NCI-H2196 (cell line): ENCODE data around the gene AIG1.
"Not testable (repeated sequence)": the region's sequence is repeated elsewhere in the genome, so short reads cannot be mapped to it uniquely, and the experiment has no call there.

Experiments used
- DNase-seq: peaks from one replicate; lab custom pipeline; 2025; ENCODE audit not compliant: unreplicated experiment; lab: John Stamatoyannopoulos, UW

The AIG1 gene

GRCh38 chr6:143060806-143061596 lies at the start of gene AIG1:
Gene AIG1, plus strand, starts transcription at chr6:143060889. Its CDS starts 37 bp downstream, at chr6:143060926.
- DNase-seq = no peak

- DNase-seq = no peak
These were observed 45.9 kb upstream of the AIG1 start for GRCh38 chr6:143014764-143015163.

DNA sequence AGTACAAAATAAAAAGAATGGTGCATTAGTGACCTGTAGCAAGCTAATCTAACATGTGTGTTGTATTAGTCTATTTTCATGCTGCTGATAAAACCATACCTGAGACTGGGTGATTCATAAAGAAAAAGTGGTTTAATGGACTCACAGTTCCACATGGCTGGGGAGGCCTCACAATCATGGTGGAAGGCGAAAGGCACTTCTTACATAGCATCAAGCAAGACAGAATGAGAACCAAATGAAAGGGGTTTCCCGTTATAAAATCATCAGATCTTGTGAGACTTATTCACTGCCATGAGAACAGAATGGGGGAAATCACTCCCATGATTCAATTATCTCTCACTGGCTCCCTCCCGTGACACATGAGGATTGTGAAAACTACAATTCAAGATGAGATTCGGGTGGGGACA lies 45.4 kb upstream of the AIG1 start:
- DNase-seq = no peak

DNA sequence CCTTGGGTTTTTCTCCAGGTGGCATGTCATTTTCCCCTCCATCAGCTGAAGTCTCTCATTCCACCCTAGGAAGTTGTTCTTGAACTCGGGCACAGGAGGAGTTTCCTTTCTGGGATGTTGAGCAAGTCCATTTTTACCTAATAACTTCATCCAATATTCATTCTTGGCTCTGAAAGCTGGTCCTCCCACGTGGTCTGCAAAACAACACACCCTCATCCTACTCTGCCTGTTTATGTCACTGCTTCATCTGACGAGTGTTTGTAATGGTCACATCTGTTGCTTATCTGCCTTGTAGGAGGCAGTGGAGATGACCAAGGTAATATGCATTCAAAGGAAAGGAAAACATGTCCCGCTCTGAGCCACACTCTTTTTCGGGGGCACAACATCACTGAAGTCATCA lies 41.7 kb upstream of the AIG1 start:
- no peak for DNase-seq

DNA sequence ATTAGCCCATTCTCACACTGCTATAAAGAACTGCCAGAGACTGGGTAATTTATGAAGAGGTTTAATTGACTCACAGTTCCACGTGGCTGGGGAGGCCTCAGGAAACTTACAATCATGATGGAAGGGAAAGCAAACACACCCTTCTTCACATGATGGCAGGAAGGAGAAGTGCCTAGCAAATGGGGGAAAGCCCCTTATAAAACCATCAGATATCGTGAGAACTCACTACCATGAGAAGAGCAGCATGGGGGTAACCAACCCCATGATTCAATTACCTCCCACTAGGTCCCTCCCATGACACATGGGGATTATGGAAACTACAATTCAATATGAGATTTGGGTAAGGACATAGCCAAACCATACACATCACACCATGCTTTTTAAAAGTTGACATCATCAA lies 39.8 kb upstream of the AIG1 start:
- not testable (repeated sequence) for DNase-seq

- no peak for DNase-seq
These were observed 39.1 kb upstream of the AIG1 start for GRCh38 chr6:143021543-143021942.

DNA sequence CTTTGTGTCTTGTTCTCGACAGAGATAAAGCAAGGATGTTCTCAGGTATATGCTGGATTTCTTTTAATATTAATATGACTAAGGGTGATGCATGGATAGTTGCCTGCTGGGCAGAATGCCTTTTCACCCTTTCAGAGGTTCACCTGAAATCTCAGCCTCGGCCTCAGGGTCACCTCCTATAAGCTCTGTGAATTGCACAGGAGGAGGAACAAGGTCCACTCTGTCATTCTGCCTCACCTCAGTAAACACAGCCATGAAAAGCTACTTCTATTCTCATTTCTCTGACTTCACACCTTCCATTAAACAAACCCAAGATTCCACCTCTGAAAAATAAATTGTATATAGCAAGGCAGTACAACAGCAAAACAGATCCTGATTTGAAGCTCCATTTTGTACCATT lies 38.1 kb upstream of the AIG1 start:
- no peak for DNase-seq

DNA sequence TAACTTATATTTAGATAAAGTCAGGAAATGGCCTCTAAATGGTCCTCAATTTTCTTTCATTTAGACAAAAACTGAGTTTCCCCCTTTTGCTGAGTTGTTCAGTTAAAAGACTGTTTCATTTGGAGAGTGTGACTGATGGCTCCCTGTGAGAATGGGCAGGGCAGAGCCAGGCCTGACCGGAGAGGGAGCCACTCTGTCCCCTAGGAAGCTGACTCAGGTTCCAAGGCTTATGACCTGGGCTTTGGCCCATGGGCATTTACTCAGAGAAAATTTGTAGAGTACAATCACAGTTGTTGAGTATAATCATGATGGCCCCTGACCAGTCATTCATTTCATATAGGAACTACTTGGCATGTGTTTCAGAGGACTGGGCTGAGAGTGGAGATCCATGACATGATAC lies 37.0 kb upstream of the AIG1 start:
- DNase-seq = no peak

GRCh38 chr6:143024977-143025376 lies 35.7 kb upstream of the AIG1 start:
- DNase-seq = no peak

DNA sequence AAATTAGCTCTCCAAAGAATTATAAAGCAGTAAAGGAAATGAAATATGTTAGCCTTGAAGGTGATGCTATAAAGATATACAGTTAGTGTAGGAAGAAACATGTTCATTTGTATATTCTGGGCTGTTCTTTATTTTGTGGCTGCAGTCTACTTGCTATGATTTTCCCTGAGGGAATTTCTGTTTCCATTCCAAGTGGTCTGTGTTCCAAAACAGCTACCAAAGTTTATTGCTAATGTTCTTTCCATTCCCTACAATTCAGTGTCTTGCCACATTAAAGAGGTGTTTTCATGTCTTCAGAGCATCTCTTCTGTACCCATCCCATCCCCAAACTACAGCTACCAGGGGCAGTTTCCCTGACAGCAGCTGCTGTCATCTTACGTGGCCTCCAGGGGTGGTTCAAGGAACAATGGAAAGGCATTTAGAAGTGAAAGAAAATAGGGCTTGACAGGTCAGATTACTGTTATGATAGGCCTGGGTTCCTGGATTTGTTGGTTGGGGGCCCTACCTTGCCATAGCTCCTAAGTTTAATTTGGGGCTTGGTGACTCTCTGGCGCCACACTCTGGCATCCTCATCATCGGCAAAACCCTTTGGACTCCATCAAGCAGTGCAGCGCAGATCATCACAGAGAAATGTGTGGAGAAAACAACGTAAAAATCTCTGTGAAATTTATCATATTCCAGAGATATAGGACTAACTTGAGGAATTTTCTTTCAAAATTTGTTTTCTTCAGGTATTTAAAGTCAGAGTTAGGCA lies 33.8 kb upstream of the AIG1 start:
- DNase-seq = no peak

DNA sequence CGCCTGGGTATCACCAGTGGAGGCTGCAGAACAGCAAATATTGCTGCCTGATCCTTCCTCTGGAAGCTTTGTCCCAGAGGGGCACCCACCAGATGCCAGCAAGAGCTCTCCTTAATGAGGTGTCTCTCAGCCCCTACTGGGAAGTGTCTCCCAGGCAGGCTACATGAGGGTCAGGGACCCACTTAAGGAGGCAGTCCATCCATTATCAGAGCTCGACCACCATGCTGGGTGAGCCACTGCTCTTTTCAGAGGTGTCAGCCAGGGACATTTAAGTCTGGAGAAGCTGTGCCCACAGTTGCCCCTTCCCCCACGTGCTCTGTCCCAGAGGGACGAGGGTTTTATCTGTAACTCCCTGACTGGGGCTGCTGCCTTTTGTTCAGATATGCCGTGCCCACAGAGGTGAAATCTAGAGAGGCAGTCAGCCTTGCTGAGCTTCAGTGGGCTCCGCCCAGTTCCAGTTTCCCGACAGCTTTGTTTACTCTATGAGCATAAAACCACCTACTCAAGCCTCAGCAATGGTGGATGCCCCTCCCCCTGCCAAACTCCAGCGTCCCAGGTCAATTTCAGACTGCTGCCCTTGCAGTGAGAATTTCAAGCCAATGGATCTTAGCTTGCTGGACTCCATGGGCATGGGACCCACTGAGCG lies 25.9 kb upstream of the AIG1 start:
- no peak for DNase-seq

GRCh38 chr6:143037470-143037869 lies 23.2 kb upstream of the AIG1 start:
- DNase-seq = no peak

GRCh38 chr6:143038833-143039232 lies 21.9 kb upstream of the AIG1 start:
- no peak for DNase-seq

DNA sequence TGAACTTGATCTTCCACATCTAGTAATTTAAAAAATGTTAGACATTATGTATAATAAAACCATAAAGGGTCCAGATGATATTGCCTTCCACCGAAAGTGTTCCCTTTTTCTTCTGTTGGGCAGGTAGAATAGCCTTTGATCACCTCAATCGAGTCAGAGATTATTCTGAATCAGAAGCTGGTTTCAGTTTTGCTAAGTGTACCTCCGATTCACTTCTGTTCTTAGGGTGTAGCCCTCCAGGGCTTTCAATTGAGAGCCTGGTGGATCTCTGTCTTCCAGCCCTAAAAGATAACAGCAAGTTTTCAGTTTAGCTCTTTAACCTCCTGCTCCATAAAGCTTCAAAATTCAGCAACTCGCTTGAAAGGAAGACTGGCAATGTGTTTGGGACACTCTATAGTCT lies 21.1 kb upstream of the AIG1 start:
- DNase-seq = no peak

DNA sequence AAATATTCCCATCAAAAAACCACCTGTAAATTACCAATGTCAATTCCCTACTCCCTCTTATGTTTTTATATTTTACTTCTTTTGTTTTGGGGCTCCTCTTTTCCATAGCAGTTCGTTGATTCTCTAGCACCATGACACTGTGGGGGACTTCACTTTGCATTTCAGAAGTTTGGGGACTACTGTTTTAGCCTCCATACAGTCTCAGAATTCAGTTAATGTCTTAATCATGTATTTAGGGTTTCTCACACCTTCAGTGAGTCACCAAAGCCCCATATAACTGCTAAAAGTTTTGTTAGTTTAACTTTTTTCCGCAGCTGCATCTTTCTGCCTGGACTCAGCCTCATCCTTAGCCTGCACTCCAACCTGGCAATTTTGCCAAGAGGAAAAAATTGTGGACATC lies 20.7 kb upstream of the AIG1 start:
- no peak for DNase-seq

- not testable (repeated sequence) for DNase-seq
These were observed 16.3 kb upstream of the AIG1 start for GRCh38 chr6:143044345-143044744.

- no peak for DNase-seq
These were observed 11.1 kb upstream of the AIG1 start for GRCh38 chr6:143049611-143050010.

GRCh38 chr6:143050509-143050908 lies 10.2 kb upstream of the AIG1 start:
- DNase-seq = no peak

DNA sequence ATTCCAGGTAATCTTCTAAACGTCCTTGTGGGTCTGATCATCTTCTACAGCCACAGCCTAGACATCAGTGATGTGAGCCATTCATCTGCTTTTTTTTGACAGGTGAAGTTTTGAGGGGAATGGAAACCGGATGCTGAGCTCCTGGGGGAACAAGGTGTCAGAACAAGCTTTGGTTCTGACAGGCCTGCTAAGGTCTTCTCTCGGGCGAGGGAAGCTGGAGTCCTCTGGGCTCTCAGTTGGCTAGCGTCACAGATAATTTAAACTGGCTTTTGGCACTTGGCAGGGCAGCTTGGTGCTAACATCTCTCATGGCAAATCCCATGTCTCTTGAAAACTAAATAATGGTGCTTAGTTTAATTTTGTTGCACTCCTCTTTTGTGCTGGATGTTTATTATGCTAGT lies 8.4 kb upstream of the AIG1 start:
- no peak for DNase-seq

GRCh38 chr6:143053856-143054255 lies 6.8 kb upstream of the AIG1 start:
- DNase-seq = no peak

DNA sequence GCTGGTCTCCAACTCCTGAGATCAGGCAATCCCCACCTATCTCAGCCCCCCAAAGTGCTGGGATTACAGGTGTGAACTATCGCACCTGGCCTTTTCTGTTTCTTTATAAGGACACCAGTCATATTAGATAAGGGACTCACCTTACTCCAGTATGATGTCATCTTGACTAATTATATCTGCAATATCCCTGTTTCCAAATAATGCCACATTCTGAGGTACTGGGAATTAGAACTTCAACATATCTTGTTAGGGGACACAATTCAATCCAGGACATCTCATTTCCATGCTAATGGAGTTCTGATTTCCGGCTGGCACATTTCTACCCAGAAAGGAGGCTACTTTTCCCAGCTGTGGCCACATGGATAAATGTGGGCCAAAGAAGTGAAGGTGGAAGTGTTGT lies 6.4 kb upstream of the AIG1 start:
- DNase-seq = no peak

- DNase-seq = no peak
These were observed 5.5 kb upstream of the AIG1 start for GRCh38 chr6:143055213-143055612.
